PC-9 (cell line): ENCODE results near the gene YAP1.

Experiments used
- CTCF ChIP-seq: fragments of 200-600 bp; sonication (generic); conservative IDR thresholded peaks from 2 replicates; pipeline ENCODE4 v1.6.1; 2017; ENCODE audit warnings: mixed run types, antibody characterized with exemption, mild to moderate bottlenecking, moderate library complexity
- EZH2 ChIP-seq: fragments of 200-600 bp; sonication (generic); IDR thresholded peaks from 2 replicates; pipeline ENCODE4 v1.8.0; 2017; ENCODE audit warnings: antibody characterized with exemption, low read depth

GRCh38 chr11:102177974-102178631 lies 67.9 kb downstream of the YAP1 start:
- no peak for TF ChIP-seq CTCF
- TF ChIP-seq EZH2, result no peak
